H1 (cell line): ENCODE measurements around the gene SYNDIG1.

ENCODE experiments used
- CBX5 ChIP-seq: fragments of 300-800, 300-1000 bp; sonication (generic); IDR thresholded peaks from 2 replicates; pipeline ENCODE4 v1.7.1; 2016; ENCODE audit warnings: antibody characterized with exemption, low read length, low read depth
- CTCF ChIP-seq, 3 experiments: IDR thresholded peaks; 1 replicate in 2 of 3; 2 replicates in 1 of 3; pipeline versions ENCODE4 v1.5.1 to v1.6.1; 2011; ENCODE audit warnings: low read length in 3 of 3, mild to moderate bottlenecking in 3 of 3, inconsistent platforms in 2 of 3, low read depth in 1 of 3, moderate library complexity in 1 of 3; ENCODE audit not compliant: insufficient read depth in 1 of 3; ENCODE audit errors: control extremely low read depth in 1 of 3
- EZH2 ChIP-seq: fragments of 200-600 bp; sonication (generic); IDR thresholded peaks from 2 replicates; pipeline ENCODE4 v1.7.1; 2012; ENCODE audit warnings: low read depth, mild to moderate bottlenecking, moderate library complexity, low read length, inconsistent platforms; ENCODE audit not compliant: severe bottlenecking
- PHF8 ChIP-seq: fragments of 200-600 bp; sonication (generic); conservative IDR thresholded peaks from 2 replicates; pipeline ENCODE4 v1.7.1; 2012; ENCODE audit warnings: low read depth, mild to moderate bottlenecking, inconsistent platforms, low read length, moderate library complexity
- SAP30 ChIP-seq: fragments of 300-600 bp; sonication (generic); IDR thresholded peaks from 2 replicates; pipeline ENCODE4 v1.7.1; 2012; ENCODE audit warnings: low read length, moderate library complexity, mild to moderate bottlenecking, inconsistent platforms; ENCODE audit not compliant: insufficient read depth, insufficient replicate concordance
- SUZ12 ChIP-seq: fragments of 200-600 bp; sonication (generic); IDR thresholded peaks from 2 replicates; pipeline ENCODE4 v1.6.1; 2012; ENCODE audit warnings: mild to moderate bottlenecking, inconsistent platforms, low read length, moderate library complexity, mixed read lengths
- YY1 ChIP-seq: IDR thresholded peaks from 2 replicates; pipeline ENCODE4 v1.6.1; 2011; ENCODE audit warnings: low read depth, mild to moderate bottlenecking, low read length

GRCh38 chr20:24450177-24450576 lies 19.3 kb upstream of the SYNDIG1 start:
- TF ChIP-seq CTCF (IDR thresholded peaks at IDR 0.05; ENCODE audit: control extremely low read depth in 1 of 3, insufficient read depth in 1 of 3, low read depth in 1 of 3, low read length in 3 of 3) (no peak), CBX5 (no peak), EZH2 (no peak), SAP30 (no peak), PHF8 (no peak), YY1 (no peak), SUZ12 (no peak)
